Kidney tubule cell (primary cell): Measurements from ENCODE around the gene MFSD11.
"Not testable (repeated sequence)": the region's sequence is repeated elsewhere in the genome, so short reads cannot be mapped to it uniquely, and the experiment has no call there.

Source experiments
- DNase-seq: peaks from one replicate; pipeline ENCODE4 v3.0.0-alpha.2; 2018; ENCODE audit warnings: low spot score

Gene MFSD11

DNA sequence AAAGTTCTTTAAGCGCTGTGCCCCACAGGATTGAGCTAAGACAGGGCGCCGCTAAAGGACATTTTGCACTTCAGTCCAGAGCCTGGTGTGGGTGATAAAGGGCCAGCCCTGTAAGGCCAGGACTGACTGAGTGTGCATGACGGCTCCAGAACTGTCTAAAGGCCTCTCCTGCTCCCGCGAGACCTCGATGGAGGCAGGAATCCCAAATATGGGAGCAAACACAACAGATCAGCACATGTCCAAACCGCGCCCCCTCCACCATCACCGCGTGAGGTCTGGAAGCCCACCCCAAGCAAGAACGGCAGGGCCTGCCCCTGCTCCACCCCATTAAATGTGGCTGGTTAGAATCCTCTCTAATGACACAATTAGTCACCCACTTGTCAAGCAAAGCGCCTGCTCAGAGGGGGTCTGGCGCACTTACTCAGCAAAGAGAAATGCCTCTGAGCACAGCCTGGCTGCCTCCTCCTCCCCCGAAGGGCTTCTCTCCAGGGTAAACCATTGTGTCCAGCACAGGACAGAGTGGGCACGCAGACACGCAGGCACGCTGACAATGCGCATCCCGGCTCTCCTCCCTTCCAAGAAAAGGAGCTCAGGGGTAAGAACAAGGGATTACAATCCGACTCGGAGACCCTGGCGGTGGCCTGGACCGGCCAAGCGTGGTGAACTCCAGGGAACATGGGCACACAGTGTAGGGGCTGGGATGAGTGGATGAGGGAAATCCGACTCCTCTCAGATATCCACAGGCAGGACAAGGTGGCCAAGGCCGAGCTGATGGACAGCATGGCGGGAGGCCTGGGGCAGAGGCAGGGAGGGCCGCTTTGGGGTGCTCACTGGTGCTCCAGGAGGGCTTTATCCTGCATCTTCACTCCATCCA lies 28.6 kb upstream of the MFSD11 start:
- peak; percentile 91 for DNase-seq

DNA sequence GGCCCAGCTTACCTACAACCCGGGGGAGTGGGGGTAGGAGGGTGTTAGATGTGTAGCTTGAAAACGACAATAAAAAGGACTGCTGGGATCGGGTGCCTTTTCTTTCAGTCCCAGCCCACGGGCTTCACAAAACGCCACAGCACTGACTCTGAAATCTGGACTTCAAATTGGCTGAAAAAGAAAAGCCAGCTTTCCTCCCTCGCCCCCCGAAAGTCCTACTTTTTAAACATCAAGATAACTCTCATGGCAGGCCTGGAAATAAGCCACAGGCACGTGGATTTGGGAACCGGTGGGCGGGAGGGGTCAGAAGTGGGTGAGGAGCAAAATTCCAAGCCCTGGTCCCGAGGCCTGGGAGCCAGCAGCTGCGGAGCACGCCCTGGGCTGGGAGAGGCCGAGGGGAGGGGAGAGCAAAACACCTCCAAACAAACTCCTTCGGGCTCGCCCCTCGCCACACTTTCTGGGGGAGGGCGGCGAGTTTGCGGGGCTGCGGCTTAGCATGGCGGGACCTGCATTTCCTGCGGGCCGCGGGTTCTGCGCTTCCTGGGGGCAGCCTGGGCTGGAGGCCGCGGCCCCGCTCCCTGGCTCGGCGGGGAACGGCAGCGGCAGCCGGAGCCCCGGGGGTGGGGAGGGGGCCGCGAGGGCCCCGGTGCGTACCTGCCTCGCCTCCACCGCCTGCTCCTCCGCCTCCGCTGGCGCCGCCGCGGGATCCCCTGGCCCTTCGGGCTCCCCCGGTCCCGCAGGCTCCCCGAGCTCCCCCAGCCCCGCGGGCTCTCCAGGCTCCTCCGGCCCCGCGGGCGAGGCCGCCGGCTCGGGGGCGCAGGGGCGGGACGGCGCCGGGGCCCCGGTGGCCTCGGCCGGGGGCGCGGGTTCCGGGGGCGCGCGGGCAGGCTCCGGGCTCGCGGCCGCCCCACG lies 27.7 kb upstream of the MFSD11 start:
- DNase-seq: peak; percentile 23

DNA sequence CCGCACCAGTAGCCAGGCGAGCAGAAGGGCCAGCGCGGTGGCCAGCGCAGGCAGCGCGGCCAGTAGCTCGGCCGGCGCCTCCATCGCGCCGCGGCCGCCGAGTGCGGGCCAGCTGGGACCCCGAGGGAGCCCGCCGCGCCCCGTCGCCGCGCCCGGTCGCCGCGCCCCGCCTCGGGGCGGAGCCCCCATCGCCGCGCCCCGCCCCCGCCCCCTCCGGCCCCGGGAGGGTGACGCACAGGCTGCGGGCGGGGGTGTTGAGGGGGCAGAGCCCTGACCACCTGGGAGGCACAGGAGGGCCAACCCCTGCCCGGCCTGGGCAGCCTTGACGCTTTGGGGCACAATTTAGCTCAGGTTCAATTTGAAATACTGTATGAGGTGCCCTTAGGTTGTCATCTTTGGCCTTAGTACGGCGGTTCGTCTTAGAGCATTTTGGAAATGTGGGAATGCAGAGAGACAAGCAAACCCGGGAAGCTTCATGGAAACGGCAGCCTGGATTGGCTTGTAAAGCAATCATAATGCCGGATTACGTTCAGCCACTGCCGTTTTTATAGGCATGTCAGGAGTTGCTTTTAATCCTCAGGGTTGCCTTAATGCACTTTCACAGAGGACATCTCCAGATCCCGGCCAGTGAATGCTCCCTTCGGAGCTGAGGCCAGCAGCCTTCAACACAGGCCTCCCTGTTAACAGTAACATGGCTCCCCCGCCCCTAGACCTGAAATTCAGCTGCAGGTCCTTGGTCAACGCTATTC lies 26.9 kb upstream of the MFSD11 start, which contains the start of gene MXRA7:
TSS of gene MXRA7 (minus strand) at position 103 of the 749 bp plus-strand sequence. CDS start at position 84, 19 bp downstream.
- DNase-seq: peak; percentile 77

DNA sequence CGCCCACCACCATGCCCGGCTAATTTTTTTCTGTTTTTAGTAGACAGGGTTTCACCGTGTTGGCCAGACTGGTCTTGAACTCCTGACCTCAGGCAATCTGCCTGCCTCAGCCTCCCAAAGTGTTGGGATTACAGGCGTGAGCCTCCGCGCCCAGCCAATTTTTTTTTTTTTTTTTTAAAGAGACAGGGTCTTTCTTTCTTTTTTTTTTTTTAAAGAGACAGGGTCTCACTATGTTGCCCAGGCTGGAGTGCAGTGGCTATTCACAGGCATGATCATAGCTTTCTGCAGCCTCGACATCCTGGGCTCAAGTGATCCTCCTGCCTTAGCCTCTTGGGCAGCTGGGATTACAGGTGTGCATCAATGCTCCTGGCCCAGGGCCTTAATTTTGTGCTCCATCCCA lies 25.6 kb upstream of the MFSD11 start:
- DNase-seq: not testable (repeated sequence)

DNA sequence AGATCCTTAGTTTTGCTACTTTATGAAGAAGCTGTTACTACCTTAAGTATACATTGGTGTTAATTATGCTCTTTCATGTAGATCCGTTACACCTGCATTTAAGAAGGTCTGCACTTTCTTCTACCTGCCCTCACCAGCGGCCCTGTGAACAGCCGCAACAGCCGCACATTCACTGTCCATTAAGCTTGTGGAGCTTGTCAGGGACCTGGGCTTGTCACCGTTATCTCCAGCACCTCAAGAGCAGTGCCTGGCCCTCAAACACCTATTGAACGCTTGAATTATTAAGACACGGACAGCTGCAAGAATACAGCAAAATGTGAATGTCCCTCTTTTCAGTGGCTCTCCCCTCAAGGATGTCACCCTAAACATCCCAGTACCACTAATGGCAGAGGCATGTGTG lies 24.2 kb upstream of the MFSD11 start:
- no peak for DNase-seq

DNA sequence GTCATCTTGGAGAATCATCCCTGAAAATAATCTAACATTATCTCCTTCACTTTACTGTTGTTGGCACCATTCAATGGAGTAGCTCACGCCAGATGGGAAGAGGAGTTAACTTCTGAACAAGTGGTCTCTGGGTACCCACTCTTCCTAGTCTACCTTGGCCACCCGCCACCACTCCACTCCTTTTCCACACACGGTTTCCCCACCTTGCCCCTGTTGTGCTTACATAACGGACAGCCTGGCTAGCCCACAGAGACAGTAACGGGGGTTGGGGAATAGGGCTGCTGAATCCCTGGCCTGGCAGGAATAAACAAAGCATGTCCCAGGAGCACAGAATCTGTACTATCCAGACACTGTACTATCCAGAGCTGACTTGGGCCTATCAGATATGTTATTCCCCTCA lies 23.6 kb upstream of the MFSD11 start:
- DNase-seq: no peak

DNA sequence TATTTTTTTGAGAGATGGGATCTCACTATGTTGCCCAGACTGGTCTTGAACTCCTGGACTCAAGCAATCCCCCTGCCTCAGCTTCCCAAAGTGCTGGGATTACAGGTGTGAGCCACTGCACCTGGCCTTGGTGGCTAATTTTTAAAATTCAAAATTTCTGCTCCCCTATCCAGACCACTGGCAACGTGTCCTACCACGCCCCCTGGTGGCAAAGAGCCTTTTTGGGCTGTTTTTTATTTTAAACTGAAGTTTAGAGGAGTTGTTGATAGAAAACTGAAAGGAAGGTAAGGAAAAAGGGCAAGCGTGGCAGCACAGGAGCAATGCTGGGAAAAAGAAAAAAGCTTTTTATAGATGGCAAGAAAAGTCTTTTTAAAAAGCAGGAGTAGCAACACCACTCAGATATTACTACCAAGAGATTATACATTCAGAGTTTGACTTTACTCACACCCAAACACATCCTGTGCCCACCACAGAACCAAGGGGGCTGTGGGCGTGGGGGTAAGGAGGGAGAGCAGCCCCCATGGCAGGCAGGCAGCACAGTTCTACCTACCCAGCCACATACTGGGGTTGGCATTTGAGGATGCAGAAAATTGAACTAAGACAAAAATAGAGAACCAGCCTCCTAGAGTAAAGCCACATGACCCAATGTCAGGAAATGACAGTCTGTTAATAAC lies 23.0 kb upstream of the MFSD11 start:
- peak; percentile 48 for DNase-seq

DNA sequence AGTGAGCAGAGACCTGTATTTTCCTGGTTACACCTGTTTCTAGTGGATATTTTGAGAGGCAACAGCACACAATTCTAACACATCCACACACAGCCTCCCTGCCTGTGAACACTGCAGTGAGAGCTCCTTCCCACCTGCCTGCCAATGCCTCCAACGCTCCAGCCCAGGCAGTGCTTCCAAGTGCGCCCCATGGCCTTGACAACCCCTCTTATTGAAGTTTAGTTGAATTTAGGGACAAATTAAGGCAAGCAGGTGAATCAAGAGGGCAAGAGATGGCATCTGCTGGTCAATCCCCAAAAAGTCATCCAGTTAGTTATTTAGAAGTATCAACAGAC lies 22.5 kb upstream of the MFSD11 start:
- DNase-seq: no peak

DNA sequence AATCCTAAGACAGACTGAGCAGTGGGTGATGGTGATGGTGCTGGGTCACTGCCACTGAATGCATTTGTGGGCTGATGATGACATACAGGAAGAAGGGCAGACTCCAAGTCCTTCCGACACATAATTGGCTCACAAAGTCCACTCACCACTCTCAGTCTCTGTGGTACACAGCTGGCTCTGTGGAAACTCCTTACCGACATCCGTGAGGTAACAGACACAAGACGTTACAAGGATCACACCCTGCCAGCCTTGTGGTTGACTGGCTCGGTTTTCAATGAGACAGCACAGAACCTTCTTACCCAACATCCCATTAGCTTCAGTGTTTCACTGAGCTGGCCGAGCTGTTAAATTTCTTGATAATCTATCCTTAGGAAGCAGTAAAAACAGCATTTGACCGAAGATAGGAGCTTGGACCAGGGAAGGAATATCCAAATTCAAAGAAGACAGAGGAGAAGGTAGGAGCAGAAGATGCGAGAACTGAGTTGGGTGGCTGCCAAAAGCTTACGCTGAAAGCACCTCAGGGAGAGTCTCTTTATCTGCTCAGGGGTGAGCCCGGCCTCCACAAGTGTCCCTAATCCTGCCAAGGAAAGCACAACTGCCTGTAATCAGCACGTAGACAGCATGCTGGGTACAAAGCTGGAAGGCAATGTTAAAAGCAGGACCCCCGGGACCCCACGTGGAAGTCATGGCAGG lies 21.6 kb upstream of the MFSD11 start:
- DNase-seq: peak; percentile 86

DNA sequence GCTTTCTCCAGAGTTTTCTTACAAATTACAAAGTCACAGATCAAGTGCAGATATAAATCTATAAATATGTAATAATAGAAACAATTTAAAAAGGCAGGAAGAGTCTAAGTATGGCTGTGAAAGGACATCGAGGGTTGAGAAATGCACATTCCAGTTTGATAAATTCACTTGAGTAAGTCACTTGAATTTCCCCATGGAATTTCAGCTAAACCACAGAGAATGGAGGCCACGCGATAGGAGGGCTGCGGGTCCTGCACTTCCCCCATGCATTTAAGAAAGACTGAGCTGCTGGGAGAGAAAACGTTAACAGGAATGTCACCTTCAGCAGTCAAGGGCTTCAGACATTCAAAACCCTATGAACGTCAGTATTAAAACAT lies 21.1 kb upstream of the MFSD11 start:
- peak; percentile 62 for DNase-seq

DNA sequence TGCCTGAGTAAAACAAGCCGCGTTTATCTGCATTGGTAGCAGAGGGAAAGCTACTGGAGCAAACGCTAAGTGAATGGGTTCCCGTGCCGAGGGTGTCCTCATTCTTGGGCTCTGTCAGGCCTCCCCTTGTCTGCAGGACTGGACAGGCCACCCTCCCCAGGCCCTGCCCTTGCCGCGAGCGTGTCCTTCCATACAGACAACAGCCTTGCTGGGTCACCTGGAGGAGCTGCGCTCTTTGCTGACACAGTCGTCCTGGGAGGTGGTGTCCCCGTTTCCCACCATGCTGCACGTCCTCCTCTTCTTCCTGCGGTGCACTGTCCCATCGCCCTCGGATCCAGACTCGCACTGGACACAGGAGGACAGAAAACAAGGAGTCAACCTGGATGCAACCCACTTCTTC lies 19.4 kb upstream of the MFSD11 start:
- no peak for DNase-seq

DNA sequence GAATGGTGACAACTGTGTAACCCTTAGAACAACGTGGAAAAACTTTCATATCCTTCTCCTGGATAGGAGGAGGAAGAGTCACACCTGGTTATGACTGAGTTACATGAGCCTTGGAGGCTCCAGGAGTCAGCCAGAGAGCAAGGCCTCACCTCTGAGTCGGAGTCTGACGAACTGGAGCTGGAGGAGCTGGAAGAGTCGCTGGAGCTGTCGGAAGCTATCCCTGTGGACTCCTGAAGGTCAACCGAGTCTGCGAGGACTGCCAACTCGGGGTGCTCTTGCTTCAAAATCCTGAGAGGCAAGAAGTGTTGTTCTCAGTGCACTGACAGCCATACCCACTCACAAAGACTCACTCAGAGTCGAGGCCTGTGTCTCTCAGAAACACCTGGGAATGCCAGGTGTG lies 17.7 kb upstream of the MFSD11 start:
- no peak for DNase-seq

DNA sequence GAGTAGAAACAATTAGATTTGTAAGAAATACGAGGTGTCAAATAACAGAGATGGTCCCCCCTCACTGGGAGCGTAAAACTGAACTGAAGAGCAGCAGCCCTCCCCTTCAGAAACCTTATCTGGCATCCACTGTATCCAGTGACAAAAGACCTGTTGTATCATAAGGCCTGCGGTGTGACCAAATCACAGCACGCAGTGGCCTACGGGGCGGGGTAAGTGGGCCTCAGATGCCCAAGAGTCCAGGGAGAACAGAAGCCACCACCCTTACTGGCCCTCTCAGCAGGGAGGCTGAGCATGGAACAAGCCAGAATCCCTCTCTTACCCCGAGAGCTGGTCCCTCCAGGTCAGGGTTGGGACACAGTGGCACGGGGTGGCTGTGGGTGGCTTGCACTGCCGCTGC lies 17.0 kb upstream of the MFSD11 start:
- DNase-seq: no peak

DNA sequence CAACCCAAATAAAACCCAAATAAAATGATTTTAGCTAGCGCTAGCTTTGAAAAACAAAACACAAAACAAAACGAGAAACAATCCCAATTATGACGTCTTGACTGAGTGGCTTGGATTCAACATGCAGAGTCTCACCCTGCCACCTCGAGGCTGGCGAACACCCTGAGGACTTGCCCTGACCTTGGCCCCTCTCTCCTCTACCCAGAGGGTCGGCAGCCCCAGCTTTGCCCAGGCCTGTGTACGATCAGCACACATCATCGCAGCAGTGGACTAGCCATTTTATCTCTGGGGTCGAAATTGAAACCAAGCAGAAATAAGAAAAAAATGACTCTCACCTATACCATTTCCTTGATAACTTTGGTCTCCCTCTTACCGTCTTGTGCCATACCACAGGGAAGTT lies 16.5 kb upstream of the MFSD11 start:
- no peak for DNase-seq

DNA sequence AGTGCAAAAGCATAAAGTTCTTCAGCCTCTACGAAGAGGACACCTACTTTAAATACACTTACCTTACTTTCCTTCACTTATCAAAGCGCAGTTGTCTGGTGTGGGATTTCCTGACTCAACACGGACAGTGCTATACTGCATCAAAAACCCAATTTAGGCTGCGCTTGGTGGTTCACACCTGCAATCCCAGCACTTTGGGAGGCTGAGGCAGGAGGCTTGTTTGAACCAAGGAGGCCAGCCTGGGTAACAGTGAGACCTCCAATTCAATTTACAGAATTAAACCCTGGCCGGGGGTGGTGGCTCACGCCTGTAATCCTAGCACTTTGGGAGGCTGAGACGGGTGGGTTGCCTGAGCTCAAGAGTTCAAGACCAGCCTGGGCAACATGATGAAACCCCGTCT lies 15.6 kb upstream of the MFSD11 start:
- no peak for DNase-seq

DNA sequence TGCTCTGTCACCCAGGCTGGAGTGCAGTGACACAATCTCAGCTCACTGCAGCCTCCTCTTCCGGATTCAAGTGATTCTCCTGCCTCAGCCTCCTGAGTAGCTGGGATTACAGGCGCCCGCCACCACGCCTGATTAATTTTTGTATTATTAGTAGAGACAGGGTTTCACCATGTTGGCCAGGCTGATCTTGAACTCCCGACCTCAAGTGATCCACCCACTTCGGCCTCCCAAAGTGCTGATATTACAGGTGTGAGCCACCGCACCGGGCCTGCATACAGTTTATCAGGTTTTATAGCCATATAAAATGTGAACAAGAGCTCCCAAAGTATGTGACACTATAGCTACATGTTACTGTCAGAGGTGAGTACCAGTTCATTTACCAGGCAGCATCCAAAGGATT lies 14.9 kb upstream of the MFSD11 start:
- not testable (repeated sequence) for DNase-seq

DNA sequence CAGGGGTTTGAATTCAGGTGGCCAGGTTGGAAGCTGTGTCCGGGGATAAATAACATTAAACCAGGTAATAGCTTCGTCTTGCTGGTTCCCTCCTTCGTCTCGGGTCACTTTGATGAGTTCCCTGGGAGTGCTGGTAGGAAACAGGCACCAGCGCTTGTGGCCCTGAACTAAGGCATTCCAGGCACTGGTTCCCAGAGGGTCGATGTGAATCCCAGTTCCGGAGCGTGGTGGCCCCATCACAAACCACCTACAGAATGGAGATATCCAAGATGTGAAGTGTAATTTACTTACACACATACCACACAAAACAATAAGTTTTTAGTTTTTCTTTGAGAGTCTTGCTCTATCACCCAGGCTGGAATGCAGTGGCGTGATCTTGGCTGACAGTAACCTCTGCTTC lies 14.1 kb upstream of the MFSD11 start:
- no peak for DNase-seq

DNA sequence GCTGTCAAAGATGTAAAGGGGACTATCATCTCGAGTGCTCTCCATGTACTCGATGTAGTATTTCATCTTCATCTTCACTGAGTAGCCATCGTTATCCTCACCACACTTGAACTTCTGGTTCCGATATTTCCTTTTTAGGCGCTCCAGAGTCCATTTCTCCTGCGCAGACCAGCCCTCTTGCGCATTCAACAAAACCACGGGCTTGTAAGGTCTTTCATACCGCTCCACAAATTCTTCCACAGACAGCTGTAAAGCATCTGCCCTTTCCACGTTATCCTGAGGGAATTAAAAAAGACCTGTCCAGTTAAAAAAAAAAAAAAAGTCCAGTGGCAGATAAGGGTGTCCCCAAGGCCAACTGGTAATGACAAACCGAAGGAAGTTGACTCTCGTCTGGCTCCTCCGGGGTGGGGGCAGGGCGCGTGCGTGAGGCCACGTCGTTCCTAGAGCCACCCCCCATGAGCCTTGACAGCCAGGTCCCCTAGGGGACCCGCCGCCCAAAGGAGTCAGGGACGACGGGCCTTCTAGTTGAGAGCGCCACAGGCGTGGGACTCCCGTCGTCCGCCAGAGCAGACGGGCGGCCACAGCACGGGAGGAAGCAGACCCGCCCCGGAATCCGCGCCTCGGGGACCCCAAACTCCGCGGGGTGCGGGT lies 12.2 kb upstream of the MFSD11 start:
- peak; percentile 49 for DNase-seq

DNA sequence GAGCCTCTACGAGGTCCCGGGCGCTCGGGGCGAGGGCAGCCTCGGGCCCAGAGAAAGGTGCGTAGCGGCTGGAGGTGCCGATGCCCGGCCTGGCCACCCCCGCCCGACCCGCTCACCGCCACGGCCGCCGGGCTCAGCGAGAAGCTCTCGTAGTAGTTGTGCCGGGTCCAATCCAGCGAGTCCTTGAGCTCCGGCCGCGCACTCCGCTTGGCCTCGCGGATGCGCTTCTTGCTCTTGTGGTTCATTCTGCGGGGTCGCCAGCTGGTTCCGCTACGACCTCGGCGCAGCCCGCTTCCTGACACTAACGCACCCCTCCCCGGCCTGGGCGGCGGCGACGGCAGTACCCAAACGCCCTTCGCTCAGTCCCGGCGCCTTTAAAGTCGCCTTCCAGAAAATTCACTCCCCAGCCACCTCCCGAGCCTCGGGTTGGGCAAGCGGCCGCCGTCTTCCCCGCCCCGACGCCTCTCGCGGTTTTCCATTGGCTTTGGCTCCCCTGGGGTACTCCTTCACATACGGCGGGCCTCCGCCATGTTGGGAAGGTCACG lies 11.6 kb upstream of the MFSD11 start, which contains the start of gene JMJD6:
TSS of gene JMJD6 (minus strand) at position 376 of the 545 bp plus-strand sequence. CDS start at position 245, 131 bp downstream.
- peak; percentile 99 for DNase-seq
